SKM-1 treated with dmso at 0.1 percent for 144 hours (cell line): ENCODE results near the gene CDX2.
A peak's percentile ranks its signal among the peaks of the same experiment; 100 is the strongest.
"Not testable (repeated sequence)": the region's sequence is repeated elsewhere in the genome, so short reads cannot be mapped to it uniquely, and the experiment has no call there.

ENCODE experiments used
- DNase-seq: peaks from one replicate; lab custom pipeline; 2025; ENCODE audit not compliant: unreplicated experiment; lab: John Stamatoyannopoulos, UW

CDX2 gene, protein sequence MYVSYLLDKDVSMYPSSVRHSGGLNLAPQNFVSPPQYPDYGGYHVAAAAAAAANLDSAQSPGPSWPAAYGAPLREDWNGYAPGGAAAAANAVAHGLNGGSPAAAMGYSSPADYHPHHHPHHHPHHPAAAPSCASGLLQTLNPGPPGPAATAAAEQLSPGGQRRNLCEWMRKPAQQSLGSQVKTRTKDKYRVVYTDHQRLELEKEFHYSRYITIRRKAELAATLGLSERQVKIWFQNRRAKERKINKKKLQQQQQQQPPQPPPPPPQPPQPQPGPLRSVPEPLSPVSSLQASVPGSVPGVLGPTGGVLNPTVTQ

DNA sequence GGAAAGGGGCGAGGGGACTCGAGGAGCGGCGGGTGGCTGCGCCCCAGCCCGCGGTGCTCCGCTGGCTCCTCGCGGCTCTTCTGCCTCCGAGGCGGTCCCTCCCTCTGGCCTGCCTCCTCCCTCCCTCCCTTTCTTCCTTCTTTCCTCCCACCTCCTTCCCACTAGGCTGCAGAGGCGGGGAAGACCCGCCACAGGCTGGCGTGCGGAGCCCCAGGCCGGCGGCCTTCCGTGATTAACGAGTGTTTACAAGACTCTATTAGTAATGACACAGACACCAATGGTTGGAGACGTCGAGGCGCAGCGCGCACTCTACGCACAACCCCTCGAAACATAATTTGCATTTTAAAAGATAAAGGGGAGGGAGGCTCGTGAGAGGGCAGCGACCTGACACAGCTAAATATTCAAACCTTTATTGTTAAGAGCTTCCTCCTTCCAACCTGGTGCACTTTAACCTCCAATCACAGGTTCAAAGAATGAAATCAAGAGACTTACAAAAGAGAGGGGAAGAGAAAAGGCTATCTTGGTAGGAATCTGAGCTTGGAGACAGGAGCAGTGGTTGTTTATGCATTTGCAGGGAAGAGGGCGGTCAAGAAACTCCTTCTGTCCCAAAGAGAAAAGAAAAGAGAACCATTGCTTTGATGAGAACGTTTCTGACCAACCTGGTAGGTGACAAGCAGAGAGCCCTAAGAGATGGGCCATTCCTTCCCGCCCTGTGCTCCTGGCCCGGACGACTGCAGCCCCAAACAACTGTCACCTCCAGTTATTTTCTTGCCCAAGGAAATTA lies at the start of gene CDX2:
Gene CDX2 (minus strand): TSS at position 234 of the 784 bp plus-strand sequence. CDS start 309 bp downstream, outside the sequence.
- no peak for DNase-seq

DNA sequence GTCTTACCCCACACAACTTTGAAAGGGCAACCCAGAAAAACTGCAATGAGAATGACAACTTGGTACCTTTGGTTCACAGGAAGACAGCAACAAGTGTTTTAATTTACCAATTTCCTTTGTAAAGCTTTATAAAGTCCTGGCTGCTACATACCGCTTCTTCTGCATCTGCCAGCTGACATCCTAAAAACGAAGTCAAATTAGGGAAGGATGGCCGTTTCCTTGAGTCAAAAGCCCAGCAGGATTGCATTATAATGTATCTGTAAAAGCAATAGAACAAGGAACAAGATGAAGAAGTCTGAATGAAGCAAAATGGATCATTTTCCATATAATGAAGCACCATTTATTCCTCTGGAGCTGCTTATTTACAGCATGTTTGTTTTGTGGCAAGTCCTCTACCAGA lies 45.2 kb upstream of the CDX2 start:
- DNase-seq = no peak

DNA sequence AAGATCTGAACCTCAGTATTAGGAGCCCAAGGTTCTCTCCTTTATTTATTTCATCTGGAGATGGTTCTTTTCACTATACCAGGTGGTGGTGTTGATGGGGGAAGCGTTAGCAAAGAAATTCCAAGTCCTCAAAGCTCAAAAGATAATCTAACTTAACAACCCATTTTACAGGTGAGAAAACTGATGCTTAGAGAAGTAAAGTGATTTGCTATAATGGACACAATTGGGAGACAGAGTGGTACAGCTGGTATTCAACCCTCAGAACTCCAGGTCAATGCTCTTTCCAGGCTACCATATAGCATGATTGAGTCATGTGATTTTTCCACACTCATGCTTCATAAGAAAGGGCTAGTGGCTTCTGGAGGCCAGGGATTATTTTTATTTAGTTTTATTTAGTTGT lies 44.4 kb upstream of the CDX2 start:
- DNase-seq = no peak

DNA sequence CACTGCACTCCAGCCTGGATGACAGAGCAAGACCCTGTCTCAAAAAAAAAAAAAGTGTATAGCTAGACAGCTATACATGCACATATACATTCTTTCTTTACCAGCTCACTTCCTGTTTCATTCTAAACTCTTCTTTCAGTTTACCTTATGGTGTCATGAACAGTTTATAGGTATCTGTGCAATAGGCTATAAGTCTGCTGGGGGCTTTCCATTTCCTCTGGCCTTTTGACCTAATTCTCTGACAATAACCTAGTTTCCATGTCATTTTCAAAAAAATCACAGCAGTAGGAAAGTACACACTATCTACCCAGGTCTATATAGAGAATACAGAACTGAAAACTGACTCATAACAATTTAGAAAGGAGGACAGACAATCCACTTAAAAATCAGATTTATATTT lies 43.8 kb upstream of the CDX2 start:
- DNase-seq = no peak

DNA sequence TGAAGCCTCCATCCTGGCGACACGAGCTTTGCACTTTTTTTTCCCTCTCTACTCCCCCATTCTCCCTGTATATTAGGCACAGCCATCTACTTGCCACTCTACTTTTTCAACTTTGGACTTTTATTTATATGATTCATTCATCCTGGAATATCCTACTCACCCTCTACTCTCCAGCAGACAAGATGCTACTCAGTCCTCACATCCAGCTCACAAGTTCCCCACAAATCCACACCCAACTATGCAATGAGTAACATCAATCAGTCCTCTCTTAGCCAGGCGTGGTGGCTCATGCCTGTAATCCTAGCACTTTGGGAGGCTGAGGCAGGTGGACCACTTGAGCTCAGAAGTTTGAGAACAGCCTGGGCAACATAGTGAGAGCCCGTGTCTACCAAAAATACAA lies 43.3 kb upstream of the CDX2 start:
- no peak for DNase-seq

DNA sequence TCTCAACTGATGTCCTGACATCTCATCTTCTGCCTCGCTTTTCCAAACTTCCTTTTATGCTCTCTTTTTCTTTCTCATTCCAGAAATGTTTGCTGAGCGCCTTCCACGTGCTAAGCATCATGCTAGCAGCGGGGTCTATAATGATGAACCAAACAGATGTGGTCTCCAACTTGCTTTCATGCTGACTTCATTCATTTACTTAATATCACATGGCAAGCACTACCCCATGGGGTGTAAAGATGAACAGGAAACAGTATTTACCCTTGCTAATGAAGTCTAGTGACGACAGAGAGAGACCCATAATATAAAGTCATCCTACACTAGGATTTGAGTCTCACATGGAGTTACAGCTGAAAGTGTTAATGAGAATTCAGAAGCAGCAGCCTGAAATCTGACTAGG lies 40.9 kb upstream of the CDX2 start:
- no peak for DNase-seq

DNA sequence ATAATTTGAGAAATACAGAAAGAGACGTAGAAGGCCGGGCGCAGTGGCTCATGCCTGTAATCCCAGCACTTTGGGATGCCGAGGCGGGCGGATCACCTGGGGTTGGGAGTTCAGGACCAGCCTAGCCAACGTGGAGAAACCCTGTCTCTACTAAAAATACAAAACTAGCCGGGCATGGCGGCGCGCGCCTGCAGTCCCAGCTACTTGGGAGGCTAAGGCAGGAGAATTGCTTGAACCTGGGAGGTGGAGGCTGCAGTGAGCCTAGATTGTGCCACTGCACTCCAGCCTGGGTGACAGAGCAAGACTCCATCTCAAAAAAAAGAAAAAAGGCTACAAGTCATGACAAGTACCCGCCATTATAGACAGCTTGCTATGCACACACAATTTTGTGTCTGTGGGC lies 35.9 kb upstream of the CDX2 start:
- DNase-seq = not testable (repeated sequence)

DNA sequence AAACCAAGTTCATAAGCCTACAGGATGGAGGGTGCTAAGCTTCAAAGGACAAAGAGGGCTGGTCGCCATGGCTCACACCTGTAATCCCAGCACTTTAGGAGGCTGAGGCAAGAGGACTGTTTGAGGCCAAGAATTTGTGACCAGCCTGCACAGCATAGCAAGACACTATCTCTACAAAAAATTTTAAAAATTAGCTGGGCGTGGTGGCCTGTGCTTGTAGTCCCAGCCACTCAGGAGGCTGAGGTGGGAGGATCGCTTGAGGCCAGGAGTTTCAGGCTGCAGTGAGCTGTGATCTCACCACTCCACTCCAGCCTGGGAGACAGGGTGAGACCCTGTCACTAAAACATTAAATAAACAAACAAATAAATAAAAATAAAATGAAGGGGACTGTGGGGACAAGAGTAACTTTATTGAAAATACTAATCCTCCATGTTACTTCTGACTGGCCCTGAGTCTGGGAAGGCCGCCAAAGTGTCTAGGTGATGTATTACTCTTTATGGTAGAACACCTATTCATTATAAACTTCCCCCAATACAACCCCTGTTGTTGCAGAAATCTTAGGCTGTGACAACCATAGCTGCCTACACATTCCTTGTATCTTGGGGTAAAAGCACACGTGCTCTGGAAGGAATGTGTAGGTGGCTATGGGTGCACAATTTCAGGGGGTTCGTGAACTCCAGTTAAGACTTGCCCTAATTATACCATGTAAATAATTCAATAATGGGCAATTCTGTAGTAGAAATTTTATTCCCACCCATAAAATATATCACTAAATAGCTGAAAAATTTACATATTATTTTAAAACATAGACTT lies 34.0 kb upstream of the CDX2 start:
- no peak for DNase-seq

DNA sequence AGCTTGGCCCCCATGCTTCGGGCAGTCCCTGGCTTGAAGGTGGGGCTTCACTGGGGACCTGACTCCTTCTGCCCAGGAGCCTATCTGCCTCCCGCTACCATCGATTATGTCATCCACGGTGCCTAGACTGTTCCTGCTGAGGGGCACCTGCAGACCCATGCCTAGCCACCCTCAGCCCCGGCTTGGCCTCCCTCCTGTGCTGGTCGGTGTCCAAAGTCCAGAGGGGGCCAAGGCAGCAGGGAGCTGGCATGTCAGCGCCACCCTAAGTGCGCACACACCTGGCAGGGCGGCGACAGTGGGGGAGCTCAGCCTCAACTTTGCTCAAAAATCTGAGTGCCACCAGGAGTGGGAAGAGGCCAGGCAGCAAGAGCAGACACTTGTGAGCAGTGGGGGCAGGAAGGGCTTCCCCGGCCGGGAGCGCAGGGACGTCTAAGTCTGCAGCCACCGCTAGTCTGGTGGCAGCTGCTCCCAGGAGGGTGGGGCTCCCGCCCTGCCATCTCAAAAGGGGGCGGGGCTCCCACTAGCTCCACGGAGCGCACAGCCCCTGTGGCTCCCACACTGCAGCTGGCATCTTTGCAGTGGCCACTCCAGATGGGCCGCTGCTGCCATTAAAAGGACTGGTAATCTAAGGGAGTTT lies 32.8 kb upstream of the CDX2 start:
- no peak for DNase-seq

DNA sequence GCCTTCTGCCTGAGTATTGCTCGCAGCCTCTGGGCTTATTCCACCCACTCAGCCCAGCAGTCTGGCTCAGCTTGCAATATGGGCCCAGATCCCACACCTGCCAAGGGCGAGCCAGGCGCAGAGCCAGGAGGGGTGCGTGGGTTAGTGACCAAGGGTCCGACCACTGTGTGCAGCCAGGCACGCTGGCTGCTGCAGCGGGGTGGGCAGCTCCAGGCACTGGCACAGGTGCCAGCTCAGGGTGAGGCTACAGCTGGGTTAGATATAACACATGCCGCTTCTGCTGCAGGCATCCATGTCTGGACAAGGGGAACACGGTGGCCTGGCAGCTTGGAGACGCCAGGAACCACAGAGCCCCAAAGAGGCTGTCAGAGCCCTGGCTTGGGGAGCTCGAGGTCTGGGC lies 31.9 kb upstream of the CDX2 start:
- no peak for DNase-seq

DNA sequence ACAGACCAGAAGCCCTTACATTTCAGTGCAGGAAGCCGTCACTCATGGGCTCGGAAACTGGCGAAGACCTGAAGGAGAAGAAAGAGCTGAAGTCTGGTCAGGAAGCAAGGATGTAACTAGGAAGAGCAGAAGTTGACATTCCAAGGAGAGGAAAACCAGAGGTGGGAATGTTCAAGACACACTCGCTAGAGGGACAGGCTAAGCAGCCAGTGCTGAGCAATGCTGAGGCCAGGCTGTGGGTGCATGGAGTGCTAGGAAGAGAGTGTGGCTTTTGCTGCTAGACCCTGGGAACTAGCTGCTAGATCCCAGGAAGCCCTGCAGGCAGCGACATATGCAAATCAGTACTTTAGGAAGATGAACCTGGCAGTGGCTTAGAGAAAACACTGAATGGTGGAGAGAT lies 31.5 kb upstream of the CDX2 start:
- DNase-seq = no peak

DNA sequence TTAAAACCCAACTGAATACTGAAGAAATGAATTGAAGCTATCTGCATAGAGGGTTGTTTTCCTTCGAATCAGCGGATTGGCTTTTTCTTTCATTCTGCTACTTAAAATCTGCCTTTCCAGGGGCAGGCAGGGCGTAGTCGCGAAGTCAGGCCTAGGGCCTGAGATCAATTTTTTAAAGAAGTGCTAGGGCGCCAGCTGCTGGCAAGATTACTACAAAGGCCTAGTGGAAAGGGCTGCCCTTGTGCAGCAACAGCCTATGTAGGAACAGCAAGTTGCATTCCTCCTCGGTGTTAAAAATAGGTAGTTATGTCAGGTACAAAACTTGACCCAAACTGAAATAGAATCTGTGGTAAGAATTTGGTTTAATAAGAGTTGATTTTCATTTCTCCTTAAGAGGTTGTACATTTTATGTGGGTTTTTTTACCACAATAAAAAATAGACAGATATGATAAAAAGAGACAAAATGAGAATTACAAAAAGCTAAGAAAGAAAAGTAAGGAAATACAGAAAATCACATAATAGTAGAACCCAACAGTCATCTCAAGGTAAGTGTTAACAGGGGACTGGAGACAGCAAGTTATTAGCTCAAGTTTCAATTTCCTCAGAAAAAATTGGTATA lies 28.9 kb upstream of the CDX2 start:
- peak; percentile 58 for DNase-seq

DNA sequence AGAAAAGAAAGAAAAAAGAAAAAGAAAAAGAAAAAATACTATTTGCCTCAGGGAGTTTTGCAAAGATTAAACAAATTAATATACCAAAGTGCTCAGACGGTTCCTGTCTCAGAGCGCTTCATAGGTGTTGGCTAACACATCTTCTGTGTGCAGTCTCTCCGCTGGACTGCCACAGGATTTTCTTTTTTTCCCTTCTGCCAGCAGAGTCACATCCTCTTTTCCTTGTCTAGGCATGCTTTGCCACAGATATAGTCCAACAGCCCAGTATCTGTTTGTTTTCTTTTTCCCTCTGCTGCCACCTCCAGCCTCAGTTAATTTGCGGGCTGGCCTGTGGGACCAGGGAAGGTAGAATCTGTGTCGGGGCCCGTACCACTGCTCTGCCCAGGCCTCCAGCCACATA lies 22.8 kb upstream of the CDX2 start:
- no peak for DNase-seq

DNA sequence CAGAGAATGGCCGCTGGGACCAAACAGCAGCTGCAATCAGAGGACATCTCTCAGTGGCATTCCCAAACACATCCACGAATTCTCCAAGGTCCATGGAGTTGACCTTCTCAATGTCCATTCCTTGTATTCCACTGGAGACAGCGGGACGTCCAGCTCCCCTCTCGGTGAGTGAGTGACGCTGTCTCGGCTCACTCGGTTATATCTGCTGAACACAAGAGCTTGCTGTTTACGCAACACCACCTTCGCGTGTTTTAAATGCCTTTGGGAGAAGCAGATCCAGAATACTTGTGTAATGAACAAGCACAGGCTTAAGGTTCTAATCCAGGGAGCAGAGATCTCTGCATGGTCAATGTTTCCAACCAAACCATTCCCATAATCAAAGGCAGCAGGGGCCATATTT lies 19.4 kb upstream of the CDX2 start, which contains the start of gene URAD:
Gene URAD (minus strand): TSS at position 174 of the 400 bp plus-strand sequence. CDS start 56 bp downstream, at position 118.
- DNase-seq = no peak

DNA sequence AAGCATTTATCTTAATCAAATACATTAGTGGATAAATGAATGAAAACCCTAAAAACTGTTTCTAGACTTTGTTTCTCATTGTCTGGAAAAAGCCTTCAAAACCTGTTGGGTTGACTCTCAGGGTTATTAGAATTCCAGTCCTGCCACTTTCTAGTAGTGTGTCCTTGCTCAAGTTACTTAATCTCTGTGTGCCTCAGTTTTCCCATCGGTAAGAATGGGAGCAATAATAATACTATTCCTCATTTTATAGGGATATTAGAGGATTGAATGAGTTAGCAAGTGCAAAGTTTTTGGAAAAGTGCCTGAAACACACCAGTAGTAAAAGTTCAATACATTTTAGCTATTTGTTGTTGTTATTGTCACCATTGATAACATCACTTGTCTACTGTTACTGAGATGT lies 16.5 kb upstream of the CDX2 start:
- no peak for DNase-seq

DNA sequence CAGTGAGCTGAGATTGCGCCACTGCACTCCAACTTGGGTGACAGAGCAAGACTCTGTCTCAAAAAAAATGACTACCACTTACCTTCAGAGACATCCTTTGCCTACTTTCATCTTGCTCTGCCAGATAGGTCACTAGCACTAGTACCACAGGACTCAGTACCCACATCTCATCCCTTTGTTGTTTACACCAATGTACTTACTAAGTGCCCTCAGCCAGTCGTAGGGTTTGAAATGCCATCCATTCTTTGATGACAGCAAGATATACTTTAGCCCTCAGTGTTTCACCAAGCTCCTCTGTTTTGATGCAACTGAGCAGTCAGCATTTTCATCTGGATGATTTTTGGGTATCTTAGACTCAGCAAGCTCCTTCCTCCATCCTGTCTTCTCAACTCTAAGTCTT lies 13.2 kb upstream of the CDX2 start:
- DNase-seq = no peak

DNA sequence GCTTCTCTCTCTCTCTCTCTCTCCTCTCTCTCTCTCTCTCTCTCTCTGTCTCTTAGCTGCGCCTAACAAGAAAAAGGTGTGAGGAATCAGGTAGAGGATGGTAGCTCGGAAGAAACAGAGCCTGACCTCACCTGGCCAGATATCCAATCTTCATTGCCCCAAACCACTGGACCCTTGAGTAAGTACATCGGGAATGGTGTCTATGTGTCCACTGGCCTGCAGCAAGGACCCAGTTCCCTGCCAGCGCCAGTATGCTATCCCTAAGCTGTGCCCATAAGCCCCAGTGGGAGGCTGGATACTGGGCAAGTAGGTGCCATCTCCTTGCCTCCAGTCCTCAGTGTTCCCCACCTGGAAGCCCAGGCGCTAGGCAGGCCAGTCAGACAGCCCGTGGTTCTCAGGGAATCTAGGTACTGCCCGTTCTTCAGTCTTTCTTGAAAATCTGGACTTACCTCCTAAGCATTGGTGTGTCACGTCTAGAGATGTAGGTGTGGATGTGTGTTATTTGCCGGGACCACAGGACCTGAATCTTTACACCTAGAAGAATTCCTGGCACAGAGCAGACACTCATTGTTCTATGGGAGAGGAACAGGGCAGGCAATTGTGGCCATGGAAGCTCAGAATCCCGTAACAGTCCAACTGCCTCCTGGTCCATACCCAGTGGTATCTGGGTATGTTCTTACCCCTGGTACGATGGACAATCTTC lies 12.0 kb upstream of the CDX2 start:
- DNase-seq = no peak

DNA sequence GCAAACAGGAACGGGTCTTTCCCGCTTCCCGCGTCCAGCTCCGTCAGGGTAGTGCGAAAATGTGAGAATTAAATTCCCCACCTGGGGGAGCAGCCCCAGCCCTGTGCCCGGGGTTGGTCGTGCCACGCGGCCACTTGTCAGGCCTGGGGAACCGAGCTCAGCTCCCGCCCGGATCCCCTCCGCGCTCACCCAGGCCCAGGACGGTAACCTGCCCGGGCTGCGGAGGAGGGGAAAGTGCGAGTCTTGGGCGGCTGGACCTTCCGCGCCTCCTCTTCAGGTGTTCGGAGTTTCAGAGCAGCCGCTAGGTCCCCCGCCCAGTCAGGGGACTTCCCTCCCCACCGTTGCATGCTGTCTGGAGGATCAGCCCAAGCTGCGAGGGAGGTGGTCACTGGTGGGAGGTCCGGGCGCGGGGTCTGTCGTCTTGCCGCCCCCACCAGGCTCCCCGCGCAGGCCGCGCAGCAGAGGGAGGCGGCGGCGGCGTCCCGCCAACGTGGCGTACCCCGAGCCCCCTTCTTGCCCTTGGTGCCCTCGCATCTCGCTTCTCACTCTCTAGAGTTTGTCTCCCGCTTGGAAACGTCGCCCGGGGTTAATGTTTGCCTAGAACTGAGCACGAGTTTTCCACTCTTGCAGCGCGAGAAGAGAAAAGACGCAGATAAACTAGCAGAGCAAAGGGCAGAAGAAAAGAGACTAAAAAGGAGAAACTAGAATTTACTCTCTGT lies 11.3 kb upstream of the CDX2 start:
- no peak for DNase-seq

DNA sequence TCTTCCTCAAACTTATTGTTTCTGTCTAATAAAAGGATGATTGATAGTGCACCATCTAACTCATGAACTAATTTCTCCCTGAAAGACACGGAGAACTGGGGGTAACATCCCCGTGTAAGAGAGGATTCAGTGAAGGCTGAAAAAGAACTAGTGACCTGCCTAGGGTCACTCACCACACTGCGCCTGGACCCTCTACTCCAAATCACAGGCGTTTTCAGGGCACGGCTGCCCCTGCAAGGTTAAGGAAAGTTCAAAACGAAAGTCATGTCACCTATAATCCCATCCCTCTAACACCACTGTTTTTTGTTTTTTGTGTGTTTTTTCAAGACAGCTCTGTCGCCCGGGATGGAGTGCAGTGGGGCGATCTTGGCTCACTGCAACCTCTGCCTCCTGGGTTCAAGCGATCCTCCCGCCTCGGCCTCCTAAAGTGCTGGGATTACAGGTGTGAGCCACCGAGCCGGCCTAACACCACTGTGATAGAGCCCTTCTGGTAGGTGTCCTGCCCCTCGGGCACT lies 10.7 kb upstream of the CDX2 start:
- no peak for DNase-seq
